HepG2 (cell line): ENCODE measurements around the gene APOM. TPM values are rescaled to one million over a fixed set of nuclear protein-coding genes. Genes with fewer than 3 reads are reported as not detected.

Experiments
- ARNT ChIP-seq: fragments of 450-650 bp; IDR thresholded peaks from 2 replicates; pipeline ENCODE4 v1.6.1; 2017
- CHCHD3 ChIP-seq: sonication (generic); formaldehyde crosslinking; IDR thresholded peaks from 2 replicates; pipeline ENCODE4 v1.8.0; 2022; ENCODE audit warnings: mild to moderate bottlenecking, missing genetic modification reagents, moderate library complexity
- CHD4 ChIP-seq: fragments of 200-600 bp; sonication (generic); IDR thresholded peaks from 2 replicates; pipeline ENCODE4 v1.7.0; 2017; ENCODE audit warnings: mild to moderate bottlenecking, low read length, borderline replicate concordance
- CTCF ChIP-seq: sonication (generic); formaldehyde crosslinking; IDR thresholded peaks from 2 replicates; pipeline ENCODE4 v1.5.0; 2020; ENCODE audit warnings: mild to moderate bottlenecking, missing genetic modification reagents, moderate library complexity
- DPF2 ChIP-seq: sonication (generic); formaldehyde crosslinking; IDR thresholded peaks from 2 replicates; pipeline ENCODE4 v1.4.0; 2020; ENCODE audit warnings: mild to moderate bottlenecking, low read depth, missing genetic modification reagents, borderline replicate concordance
- IRF2 ChIP-seq: IDR thresholded peaks from 2 replicates; pipeline ENCODE4 v1.6.1; 2018; ENCODE audit warnings: missing genetic modification reagents, missing compliant biosample characterization
- JUN ChIP-seq: sonication (generic); formaldehyde crosslinking; IDR thresholded peaks from 2 replicates; pipeline ENCODE4 v1.4.0; 2020; ENCODE audit warnings: mild to moderate bottlenecking, missing genetic modification reagents
- KAT7 ChIP-seq: IDR thresholded peaks from 2 replicates; pipeline ENCODE4 v1.6.1; 2018; ENCODE audit warnings: borderline replicate concordance, missing compliant biosample characterization
- SNAPC5 ChIP-seq: sonication (generic); formaldehyde crosslinking; IDR thresholded peaks from 2 replicates; pipeline ENCODE4 v1.8.1; 2023; ENCODE audit warnings: mild to moderate bottlenecking, missing genetic modification reagents, borderline replicate concordance
- TRIM22 ChIP-seq: fragments of 450-650 bp; IDR thresholded peaks from 2 replicates; pipeline ENCODE4 v1.6.1; 2017
- ZBTB25 ChIP-seq: IDR thresholded peaks from 2 replicates; pipeline ENCODE4 v1.6.1; 2018; ENCODE audit warnings: missing genetic modification reagents
- ZNF446 ChIP-seq: sonication (generic); formaldehyde crosslinking; IDR thresholded peaks from 2 replicates; pipeline ENCODE4 v1.5.0; 2020; ENCODE audit warnings: mild to moderate bottlenecking, missing genetic modification reagents
- ZNF468 ChIP-seq: sonication (generic); formaldehyde crosslinking; IDR thresholded peaks from 2 replicates; pipeline ENCODE4 v1.8.0; 2022; ENCODE audit warnings: mild to moderate bottlenecking, moderate library complexity, missing genetic modification reagents
- ZNF563 ChIP-seq: sonication (generic); formaldehyde crosslinking; IDR thresholded peaks from 2 replicates; pipeline ENCODE4 v1.8.0; 2022; ENCODE audit warnings: mild to moderate bottlenecking, moderate library complexity, missing genetic modification reagents
- ZNF850 ChIP-seq: sonication (generic); formaldehyde crosslinking; conservative IDR thresholded peaks from 2 replicates; pipeline ENCODE4 v1.9.0; 2021; ENCODE audit warnings: mild to moderate bottlenecking, missing genetic modification reagents
- polyA plus RNA-seq, 8 experiments: library from polyadenylated mRNA; depleted of rRNA in 3 of 8; stranded (reverse) in 7 of 8; unstranded in 1 of 8; fragments of >200 nt; fragmentation: Illumina TruSeq in 4 of 8; extraction: Trizol in 4 of 8; gene quantifications; 2 replicates each; pipeline versions ENCODE4 v1.2.1 to v1.2.3, GENCODE V29; 2011 to 2016; ENCODE audit warnings: low read depth in 4 of 8, missing spikeins in 1 of 8, mixed read lengths in 1 of 8; ENCODE audit not compliant: insufficient read depth in 1 of 8
- total RNA-seq, 5 experiments: library from RNA; depleted of rRNA; stranded (reverse); fragments of >200 nt; fragmentation: Illumina TruSeq; extraction: Trizol; gene quantifications; 2 replicates each; pipeline ENCODE4 v1.2.3, GENCODE V29; 2016; ENCODE audit warnings: low read depth in 1 of 5
- TF ChIP-seq, protein P1 (sequence below): sonication (generic); formaldehyde crosslinking; IDR thresholded peaks from 2 replicates; pipeline ENCODE4 v1.8.0; 2022; ENCODE audit warnings: low read depth, missing genetic modification reagents
- TF ChIP-seq, protein P2 (sequence below): sonication (generic); formaldehyde crosslinking; conservative IDR thresholded peaks from 2 replicates; pipeline ENCODE4 v1.8.0; 2022; ENCODE audit warnings: mild to moderate bottlenecking, moderate library complexity, missing genetic modification reagents
- TF ChIP-seq, protein P3 (sequence below): sonication (generic); formaldehyde crosslinking; IDR thresholded peaks from 2 replicates; pipeline ENCODE4 v1.5.0; 2020; ENCODE audit warnings: mild to moderate bottlenecking, missing genetic modification reagents

Gene APOM
- total and polyA plus RNA-seq, 2 of the 13 experiments (the other 11 are each of a cell fraction or from before 2014, with no cell fraction given) = 98.2 to 1,140 TPM

DNA sequence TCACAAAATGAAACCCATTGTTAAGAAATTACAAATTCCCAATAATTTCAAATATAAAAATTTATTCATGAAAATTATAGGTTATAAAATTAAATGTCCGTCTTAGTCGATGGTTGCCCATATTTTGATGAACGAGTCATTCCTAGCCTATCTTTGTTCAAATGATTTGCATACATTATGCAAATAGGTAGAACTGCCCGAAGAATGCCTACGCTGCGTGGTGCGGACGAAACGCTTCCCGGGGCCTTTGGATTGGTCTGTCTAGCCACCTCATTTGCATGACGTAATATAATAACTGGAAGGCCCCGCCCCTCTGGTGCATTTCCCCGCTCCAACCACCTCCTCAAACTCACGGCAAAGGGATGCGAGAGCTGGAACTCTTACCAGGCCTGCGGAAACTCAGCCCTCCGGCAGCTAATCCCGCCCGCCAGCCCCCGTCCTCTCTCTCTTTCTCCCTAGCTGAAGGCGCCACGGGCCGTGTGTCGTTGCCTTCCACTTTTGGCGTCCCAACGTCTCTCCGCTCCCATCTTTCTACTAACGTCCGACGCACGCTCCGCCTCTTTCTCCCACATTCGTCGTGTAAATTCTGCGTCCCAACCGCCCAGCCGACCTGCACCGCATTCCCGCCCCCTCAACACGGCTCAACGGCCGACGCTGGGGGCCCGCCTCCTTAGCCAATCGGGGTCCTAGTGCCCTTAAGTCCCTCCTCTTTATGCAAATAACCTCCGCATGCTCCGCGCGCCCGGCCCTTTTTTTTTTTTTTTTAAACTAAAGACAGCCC is 35.7 kb upstream of the APOM start (continued):
- TF ChIP-seq TRIM22 (no peak), ZNF850 (CRISPR knock-in tag) (no peak; the same call in 1 of the 2 replicates), ZBTB25 (CRISPR knock-in tag) (no peak), CHCHD3 (peak; percentile 35; the same call in 1 of the 2 replicates), ARNT (no peak), ZNF468 (no peak), ZNF446 (no peak), SNAPC5 (CRISPR knock-in tag) (peak; percentile 97), JUN (peak; percentile 80), IRF2 (CRISPR knock-in tag) (no peak), CTCF (CRISPR knock-in tag) (no peak), KAT7 (no peak), CHD4 (no peak; the same call in 1 of the 2 replicates), DPF2 (0 out of 2 replicates have a peak, but pooled peaks have one; percentile 17), ZNF563 (CRISPR knock-in tag) (no peak; the same call in 1 of the 2 replicates)
- TF ChIP-seq, protein P1, sequence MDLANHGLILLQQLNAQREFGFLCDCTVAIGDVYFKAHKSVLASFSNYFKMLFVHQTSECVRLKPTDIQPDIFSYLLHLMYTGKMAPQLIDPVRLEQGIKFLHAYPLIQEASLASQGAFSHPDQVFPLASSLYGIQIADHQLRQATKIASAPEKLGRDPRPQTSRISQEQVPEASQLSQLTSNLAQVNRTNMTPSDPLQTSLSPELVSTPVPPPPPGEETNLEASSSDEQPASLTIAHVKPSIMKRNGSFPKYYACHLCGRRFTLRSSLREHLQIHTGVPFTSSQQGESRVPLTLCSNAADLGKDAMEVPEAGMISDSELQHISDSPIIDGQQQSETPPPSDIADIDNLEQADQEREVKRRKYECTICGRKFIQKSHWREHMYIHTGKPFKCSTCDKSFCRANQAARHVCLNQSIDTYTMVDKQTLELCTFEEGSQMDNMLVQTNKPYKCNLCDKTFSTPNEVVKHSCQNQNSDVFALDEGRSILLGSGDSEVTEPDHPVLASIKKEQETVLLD (CRISPR knock-in tag) = no peak
- TF ChIP-seq, protein P2, sequence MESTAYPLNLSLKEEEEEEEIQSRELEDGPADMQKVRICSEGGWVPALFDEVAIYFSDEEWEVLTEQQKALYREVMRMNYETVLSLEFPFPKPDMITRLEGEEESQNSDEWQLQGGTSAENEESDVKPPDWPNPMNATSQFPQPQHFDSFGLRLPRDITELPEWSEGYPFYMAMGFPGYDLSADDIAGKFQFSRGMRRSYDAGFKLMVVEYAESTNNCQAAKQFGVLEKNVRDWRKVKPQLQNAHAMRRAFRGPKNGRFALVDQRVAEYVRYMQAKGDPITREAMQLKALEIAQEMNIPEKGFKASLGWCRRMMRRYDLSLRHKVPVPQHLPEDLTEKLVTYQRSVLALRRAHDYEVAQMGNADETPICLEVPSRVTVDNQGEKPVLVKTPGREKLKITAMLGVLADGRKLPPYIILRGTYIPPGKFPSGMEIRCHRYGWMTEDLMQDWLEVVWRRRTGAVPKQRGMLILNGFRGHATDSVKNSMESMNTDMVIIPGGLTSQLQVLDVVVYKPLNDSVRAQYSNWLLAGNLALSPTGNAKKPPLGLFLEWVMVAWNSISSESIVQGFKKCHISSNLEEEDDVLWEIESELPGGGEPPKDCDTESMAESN (CRISPR knock-in tag) = no peak; the same call in 1 of the 2 replicates
- TF ChIP-seq, protein P3, sequence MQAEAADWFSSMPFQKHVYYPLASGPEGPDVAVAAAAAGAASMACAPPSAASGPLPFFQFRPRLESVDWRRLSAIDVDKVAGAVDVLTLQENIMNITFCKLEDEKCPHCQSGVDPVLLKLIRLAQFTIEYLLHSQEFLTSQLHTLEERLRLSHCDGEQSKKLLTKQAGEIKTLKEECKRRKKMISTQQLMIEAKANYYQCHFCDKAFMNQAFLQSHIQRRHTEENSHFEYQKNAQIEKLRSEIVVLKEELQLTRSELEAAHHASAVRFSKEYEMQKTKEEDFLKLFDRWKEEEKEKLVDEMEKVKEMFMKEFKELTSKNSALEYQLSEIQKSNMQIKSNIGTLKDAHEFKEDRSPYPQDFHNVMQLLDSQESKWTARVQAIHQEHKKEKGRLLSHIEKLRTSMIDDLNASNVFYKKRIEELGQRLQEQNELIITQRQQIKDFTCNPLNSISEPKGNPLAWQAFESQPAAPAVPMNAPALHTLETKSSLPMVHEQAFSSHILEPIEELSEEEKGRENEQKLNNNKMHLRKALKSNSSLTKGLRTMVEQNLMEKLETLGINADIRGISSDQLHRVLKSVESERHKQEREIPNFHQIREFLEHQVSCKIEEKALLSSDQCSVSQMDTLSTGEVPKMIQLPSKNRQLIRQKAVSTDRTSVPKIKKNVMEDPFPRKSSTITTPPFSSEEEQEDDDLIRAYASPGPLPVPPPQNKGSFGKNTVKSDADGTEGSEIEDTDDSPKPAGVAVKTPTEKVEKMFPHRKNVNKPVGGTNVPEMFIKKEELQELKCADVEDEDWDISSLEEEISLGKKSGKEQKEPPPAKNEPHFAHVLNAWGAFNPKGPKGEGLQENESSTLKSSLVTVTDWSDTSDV (CRISPR knock-in tag) = no peak
